GM19397 (cell line): ENCODE results near the gene HERC5.
"Not testable (repeated sequence)": the region's sequence is repeated elsewhere in the genome, so short reads cannot be mapped to it uniquely, and the experiment has no call there.

Experiments
- ATAC-seq: cut with Tn5 transposase; IDR thresholded peaks from one replicate; pipeline ENCODE4 v1.9.1; 2021; ENCODE audit warnings: mild to moderate bottlenecking, moderate library complexity; ENCODE audit not compliant: unreplicated experiment

HERC5 gene

GRCh38 chr4:88447371-88448095, 9.4 kb upstream of the HERC5 start:
- ATAC-seq = no peak

- ATAC-seq = not testable (repeated sequence)
These were observed 8.6 kb upstream of the HERC5 start for GRCh38 chr4:88448211-88448765.

- ATAC-seq = no peak
These were observed 8.0 kb upstream of the HERC5 start for GRCh38 chr4:88448889-88449288.

- no peak for ATAC-seq
These were observed 7.6 kb upstream of the HERC5 start for GRCh38 chr4:88449290-88449689.

GRCh38 chr4:88451205-88451604, 5.7 kb upstream of the HERC5 start:
- no peak for ATAC-seq

GRCh38 chr4:88452912-88453311, 4.0 kb upstream of the HERC5 start:
- ATAC-seq = no peak

- ATAC-seq = peak; percentile 49
These were observed 586 bp downstream of the HERC5 start for GRCh38 chr4:88457307-88458103.

- no peak for ATAC-seq
These were observed 1.3 kb downstream of the HERC5 start for GRCh38 chr4:88458104-88458740.

- ATAC-seq = no peak
These were observed 8.8 kb downstream of the HERC5 start for GRCh38 chr4:88465653-88466192.

GRCh38 chr4:88467392-88467791, 10.5 kb downstream of the HERC5 start:
- ATAC-seq = no peak

- no peak for ATAC-seq
These were observed 20.4 kb downstream of the HERC5 start for GRCh38 chr4:88477229-88477860.

- no peak for ATAC-seq
These were observed 21.3 kb downstream of the HERC5 start for GRCh38 chr4:88478247-88478646.

GRCh38 chr4:88481537-88481936, 24.6 kb downstream of the HERC5 start:
- ATAC-seq = no peak

GRCh38 chr4:88489100-88489761, 32.3 kb downstream of the HERC5 start:
- ATAC-seq = no peak

- ATAC-seq = no peak
These were observed 41.0 kb downstream of the HERC5 start for GRCh38 chr4:88497859-88498409.

GRCh38 chr4:88503344-88503743, 46.4 kb downstream of the HERC5 start:
- ATAC-seq = no peak

- no peak for ATAC-seq
These were observed 54.3 kb downstream of the HERC5 start for GRCh38 chr4:88511236-88511635.

GRCh38 chr4:88514557-88515511, 57.9 kb downstream of the HERC5 start:
- no peak for ATAC-seq

- no peak for ATAC-seq
These were observed 59.8 kb downstream of the HERC5 start for GRCh38 chr4:88516746-88517145.
